GM21528 (cell line): ENCODE results near the gene EVA1C.
"Not testable (repeated sequence)": the region's sequence is repeated elsewhere in the genome, so short reads cannot be mapped to it uniquely, and the experiment has no call there.

Experiments used
- ATAC-seq: cut with Tn5 transposase; IDR thresholded peaks from one replicate; pipeline ENCODE4 v1.9.1; 2021; ENCODE audit warnings: mild to moderate bottlenecking, moderate library complexity; ENCODE audit not compliant: unreplicated experiment, low FRiP score

The EVA1C gene

DNA sequence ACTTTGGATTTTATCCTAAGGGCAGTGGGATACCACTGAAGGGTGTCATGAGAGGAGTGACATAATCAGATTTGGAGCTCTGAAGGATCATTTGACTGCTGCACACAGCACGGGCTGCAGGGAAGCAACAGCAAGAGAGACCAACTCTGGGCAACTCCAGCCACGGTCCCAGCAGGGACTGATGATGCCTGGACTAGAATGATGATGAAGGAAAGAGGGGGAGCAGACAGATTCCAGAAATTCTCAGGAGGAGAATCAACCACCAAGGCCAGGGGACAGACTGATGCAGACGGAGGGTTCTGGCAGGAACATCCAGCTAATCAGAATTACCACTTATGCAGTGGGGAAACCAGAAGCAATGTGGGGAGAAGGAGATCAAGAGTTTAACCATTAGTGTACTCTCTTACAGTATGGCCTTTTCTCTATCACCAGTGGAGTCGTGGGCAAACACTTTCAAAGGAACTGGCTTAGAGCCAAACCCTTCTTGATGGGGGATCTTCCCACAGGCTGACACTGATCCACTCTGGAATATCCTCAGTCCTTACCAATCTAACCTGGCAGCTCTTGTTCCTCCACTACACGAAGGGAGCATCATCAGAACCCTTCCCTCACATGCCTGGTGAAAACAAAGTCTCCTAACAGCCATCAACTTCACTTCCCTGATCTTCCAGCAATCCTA, 23.0 kb upstream of the EVA1C start:
- no peak for ATAC-seq

DNA sequence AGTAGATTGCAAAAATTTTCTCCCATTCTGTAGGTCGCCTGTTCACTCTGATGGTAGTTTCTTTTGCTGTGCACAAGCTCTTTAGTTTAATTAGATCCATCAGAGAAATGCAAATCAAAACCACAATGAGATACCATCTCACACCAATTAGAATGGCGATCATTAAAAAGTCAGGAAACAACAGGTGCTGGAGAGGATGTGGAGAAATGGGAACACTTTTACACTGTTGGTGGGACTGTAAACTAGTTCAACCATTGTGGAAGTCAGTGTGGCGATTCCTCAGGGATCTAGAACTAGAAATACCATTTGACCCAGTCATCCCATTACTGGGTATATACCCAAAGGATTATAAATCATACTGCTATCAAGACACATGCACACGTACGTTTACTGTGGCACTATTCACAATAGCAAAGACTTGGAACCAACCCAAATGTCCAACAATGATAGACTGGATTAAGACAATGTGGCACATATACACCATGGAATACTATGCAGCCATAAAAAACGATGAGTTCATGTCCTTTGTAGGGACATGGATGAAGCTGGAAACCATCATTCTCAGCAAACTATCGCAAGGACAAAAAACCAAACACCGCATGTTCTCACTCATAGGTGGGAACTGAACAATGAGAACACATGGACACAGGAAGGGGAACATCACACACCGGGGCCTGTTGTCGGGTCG, 21.8 kb upstream of the EVA1C start:
- ATAC-seq, result not testable (repeated sequence)

DNA sequence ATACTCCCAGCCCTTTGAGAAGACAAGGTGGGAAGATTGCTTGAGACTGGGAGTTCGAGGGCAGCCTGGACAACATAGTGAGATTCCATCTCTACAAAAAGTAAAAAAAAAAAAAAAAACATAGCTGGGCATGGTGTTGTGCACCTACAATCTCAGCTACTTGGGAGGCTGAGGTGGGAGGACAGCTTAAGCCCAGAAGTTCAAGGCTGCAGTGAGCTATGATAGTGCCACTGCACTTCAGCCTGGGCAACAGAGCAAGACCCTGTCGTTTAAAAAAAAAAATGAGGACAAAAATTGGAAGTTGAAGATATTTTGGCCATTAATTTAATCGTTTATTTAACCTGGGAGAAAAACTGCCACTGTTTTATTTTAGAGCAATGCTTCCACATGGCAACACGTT, 20.8 kb upstream of the EVA1C start:
- no peak for ATAC-seq

DNA sequence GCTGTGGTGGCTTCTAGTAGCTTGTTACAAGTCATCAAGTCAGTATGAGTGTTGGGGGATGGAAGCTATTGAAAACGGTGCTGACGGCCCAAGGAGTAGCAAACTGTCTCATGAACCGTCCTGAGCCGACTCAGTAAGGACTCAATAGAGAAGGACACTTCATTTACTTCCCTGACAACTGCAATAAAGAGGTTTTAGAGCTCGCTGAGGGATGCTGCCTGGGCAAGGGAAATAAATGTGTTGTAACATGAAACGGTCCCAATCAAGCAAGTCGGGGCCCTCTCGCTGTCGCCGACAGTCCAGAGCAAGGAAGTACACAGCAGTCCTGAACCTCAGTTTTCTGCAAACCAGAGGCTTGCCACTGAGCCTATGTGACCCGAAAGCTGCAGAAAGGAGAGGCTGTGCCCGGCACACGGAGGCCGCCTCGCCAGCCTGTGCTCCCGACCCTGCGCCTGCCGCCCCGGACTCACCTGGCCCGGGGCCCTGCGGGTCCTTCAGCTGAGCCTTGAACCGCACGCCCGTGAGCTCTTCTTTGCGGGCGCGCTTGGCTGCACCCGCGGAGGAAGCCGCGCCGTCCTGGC, 20.1 kb upstream of the EVA1C start:
- ATAC-seq, result peak; percentile 54

DNA sequence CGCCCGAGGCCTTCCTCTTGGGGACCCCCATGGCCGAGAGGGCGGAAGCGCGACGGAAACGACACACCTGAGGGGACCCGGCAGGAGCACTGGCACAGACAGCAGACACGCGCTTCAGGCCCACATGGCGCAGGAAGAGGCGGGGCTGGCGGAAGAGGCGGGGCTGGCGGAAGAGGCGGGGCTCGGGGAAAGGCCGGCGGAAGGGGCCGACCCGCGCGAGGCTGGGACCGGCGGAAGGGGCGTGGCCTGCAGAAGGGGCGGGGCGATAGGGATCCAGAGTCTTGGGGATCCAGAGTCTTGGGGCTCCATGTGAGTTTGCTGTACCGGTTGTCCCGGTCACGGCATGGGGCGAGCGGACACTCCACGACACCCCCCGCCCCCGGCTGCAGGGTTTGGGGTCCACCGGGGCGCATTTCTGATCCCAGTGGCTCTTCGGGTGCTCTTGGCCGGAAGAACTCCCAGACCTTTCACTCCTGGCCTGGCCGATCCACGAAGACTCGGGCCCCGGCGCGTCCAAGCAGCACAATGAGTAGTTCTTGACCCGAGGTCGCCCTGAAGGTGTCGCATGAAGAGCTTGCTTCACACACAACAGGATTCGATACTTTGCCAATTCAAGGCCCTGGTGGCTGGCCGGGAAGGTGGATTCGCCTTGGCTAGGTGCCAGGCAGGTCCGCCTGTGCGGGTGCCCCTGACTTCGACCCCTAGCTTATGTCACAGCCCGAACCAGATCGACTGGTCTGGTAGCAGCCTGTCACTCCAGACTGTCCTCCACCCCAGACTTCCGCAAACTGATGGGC, 19.4 kb upstream of the EVA1C start, which contains the start of gene URB1:
Gene URB1, minus strand, starts transcription at position 133 of the 797 bp plus-strand sequence. Its CDS starts 102 bp downstream, at position 31.
- peak; percentile 92 for ATAC-seq

DNA sequence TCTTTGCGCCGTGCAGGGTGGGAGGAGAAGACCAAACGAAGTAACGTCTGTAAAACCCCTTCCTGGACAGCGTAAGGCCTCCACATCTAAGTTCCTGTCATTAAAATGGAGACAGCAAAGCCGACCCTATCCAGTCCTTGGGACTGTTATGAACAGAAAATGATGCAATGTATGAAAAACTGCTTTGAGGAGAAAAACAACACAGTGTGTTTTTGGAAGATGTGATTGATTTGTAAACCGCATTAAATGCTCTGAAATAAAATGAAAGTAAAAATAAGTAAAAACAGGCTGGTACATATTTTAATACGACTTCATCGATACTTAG, 18.9 kb upstream of the EVA1C start:
- ATAC-seq, result no peak

DNA sequence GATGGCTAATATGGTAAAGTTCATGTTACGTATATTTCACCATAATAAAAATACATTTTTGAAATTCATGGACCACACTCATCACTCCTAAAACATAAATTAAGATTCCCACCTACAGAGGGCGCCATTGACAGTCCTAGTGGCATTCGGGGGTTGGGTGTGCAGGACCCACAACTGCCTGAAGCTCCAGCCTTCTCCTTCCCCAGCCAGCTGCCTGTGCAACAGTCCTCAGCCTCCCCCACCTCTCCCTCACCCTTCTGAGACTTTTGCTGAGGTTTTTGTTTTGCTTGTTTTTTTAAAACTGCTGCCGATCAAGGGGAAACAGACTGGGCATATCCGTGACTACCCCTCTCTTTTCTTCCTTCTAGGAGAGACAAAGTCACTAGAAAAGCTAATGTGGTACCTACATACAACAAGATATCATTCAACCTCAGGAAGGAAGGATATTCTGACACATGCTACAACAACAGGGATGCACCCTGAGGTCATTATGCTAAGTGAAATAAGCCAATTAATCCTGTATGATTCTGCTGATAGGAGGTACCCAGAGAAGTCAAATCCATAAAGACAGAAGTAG, 9.2 kb upstream of the EVA1C start:
- ATAC-seq, result no peak

DNA sequence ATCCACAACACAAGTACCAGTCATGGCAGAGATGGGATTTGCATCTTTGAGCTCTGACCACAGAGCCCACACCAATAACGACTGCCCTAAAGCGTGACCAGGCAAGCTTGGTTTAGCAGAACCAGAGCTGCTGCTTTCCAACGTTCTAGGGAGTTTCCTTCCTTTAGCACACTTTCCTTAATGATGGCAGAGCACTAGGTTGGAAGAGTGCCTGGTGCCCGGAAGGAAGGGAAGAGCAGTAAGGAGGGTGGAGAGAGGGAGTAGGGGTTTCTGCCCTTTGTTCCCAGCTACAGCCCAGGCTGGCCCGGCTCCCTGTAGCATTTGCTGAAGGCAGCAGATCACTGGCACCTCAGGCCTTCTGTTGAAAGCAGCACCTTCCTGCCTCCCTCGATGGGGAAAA, 6.1 kb upstream of the EVA1C start:
- ATAC-seq, result no peak

DNA sequence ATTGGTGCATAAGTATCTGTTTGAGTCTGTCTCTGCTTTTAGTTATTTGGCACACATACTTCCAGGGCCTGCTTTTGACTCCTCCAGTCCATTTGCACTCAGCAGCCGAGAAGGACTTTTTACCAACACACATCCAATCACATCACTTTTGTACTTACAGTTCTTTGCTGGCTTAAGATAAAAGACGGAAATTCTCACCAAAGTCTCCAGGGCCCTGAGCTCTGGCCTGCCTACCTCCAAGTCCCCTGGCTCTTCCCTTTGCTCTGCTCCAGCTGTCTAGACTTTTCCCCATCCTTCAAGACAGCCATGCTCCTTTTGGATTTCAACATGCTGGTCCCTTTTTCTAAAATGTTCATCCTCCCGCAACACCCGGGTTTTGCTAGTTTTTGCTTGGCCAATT, 2.2 kb upstream of the EVA1C start:
- ATAC-seq, result no peak

DNA sequence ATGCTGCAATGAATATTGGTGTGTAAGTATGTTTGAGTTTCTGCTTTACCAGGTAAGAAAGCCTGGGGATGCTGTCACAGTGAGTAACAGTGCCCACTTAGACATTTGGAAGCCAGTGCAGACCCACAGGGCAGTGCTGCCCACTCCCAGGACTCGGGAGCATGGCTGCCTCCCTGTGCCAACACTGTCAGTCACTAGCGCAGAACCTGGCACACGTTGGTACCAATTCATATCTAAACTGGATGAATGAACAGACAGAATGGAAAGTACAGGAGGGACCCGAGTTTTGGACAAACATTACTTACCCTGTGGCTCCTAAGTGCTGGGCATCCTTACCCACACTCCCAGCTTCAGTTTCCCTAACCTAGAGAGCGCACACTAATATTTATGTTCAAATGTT, 1.6 kb upstream of the EVA1C start:
- ATAC-seq, result no peak

DNA sequence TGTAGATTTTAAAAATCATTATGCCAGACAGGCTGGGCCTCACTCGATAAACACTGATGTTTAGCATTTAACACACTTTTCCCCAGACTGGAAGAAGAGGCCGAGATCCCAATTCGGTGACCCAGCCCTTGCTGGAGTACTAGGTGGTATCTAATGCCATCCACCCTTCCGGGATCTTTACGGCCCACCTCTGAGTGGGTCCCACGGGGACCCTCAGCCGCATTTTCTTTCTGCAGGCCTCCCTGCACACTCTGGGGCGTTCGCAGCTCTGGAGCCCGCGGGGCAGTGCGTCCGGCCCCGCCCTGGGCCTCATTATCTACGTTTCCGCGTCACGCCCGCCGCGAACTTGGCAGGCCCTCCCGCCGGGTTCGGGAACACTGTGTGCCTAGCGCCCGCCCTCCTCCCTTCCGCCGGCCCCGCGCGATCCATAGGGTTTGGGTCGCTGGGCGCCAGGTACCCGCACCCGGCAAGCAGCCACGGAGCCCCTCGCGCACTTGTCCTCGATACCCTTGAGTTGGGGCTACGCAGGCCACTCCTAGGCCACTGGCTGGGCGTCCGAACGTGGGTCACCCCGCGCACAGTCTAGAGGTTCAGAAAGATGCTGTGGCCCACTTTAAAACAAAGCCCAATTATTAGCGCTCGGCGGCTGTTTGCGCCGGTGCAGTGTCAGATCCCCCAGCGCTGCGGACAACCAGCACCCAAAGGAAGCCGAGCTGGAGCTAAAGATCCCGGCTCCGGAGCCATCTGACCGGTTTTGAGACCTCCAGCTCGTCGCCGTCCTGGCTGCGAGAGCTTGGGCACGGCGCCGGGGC, 950 bp upstream of the EVA1C start:
- ATAC-seq, result no peak

DNA sequence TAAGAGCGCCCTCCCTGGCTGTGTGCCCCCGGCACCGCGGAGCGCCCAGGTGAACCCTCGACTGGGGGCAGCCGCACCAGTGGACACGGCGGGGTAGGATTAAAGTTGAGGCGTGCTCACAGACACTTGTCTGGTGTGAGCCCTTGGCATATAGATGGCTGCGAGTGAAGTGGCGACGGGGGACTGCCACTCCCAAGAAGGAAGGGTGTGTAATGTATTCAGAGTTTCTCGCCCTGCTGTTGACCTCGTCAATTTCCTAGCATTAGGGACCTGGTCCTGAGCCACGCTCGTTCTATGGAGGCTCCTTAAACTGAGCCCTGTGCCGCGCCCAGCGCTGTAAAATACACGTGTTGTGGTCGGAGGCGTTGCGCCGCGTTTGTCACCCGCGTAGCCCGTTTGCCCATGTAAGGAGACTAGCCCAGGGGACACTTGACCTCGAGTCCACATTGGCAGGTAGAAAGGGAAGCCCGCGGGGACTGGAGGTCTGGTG, 554 bp downstream of the EVA1C start:
- ATAC-seq, result no peak

DNA sequence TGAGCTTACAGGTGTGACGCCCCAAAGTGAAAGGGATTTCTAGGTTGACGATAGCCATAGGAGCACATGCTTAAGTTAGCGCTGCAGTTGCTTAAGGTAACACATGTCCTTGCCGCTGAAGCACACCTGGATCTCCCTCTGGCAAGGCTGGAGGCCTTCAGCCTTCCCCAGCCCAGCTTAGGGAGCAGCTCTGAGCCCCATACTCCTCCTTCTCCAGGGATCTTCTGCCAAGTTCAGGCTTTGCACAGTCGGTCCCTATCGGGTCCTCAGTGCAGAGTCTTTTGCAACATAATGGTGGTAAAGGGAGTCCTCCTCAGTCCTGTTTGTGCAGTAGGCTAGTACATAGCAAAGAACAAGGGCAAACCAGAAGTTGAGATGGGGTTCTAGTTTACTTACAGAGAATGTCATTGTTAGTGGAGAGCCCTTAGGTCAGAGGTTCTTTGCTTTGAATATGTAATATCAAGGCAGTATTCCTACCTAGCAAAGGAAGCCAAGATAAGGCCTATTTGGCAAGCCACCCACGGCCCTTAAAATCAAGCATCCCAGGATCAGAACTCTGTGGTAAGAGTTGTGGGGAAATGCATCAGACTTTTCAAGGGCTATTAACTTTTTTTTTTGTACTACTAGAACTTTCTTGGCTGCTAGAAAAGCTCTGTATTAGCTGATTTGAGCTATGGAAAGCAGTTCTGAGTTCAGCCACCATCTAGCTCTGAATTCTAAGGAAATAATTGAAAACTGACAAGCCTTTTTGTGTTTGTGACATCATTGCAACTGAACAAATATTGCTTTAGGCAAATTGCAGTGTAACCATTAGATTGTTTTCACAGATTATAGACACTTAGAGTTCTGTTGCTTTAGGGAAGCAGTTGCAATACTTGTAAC, 1.4 kb downstream of the EVA1C start:
- ATAC-seq, result no peak

DNA sequence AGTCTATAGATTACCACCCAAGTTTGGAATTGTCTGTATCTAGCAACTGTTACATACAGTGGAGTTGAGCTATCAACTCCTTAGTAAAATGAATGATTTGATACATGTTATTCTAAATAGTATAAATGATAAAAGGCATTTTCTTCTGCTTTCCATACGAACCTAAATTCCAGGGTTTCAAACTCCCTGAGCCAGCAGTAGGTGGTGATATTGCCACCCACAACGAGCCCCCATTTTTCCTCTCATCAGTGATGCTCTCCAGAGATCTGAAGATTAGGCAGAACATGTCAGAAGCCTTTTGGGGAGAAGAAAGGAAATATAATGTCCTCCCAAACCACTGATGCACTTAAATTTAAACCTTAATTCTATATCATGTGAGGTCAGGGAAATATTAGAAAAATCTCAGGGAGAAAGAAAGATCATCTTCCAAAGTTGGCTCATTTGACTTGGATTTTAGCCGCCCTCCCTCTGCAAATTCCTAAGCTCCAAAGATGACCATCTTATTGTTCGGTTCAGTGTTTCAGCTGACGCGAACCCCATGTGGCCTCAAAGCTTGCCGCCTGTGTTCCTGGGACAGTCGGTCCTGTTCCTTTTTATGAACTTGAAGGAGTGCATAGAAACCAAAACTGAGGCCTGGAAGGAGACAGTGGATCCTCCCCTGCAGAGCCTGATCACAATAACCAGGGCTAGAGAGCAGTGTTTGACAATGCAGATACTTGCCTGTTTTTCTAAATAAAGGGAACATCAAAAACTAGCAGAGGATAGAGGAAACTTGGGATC, 2.3 kb downstream of the EVA1C start:
- no peak for ATAC-seq

DNA sequence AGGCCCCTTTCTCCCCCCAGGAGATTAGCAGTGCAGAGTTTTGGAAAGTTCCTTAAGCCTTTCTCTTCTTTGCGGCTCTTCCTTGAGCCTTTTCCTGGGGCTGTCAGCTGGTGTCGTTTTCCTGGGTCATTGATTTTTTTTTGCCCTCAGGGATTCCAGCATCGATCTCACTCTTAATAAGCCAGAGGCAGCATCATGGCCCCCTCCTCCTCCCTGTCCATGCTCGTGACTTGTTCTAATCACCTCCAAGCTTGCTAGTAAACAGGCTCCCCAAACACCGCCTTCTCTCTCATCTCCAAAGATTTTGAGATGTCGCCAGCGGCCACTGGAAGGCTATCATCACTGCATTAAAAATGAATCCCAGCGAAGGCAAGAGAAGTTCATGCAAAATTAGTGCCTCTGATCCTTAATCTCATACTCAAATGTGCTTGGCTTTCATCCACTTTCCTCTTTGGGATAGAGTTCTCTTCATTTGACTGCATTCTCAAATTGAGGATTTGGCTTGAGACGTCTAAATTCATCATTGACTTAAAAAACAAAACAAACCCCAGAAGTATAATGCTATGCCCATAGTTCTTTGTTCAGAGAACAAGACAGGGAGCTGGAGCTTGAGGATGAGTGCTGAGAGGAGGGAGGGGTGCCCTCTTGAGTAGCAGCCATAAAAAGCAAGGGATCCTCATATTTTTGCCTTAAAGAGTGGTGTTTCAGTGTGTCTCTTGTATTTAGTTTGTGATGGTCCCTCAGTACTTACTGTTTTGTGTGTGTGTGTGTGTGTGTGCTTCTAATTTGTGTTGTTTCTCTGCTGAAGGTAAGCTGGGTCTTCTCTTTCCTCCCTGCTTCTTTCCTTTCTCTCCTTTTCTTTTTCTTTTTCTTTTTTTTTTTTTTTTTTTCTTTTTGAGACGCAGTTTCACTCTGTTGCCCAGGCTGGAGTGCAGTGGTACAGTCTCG, 3.2 kb downstream of the EVA1C start:
- ATAC-seq, result no peak

DNA sequence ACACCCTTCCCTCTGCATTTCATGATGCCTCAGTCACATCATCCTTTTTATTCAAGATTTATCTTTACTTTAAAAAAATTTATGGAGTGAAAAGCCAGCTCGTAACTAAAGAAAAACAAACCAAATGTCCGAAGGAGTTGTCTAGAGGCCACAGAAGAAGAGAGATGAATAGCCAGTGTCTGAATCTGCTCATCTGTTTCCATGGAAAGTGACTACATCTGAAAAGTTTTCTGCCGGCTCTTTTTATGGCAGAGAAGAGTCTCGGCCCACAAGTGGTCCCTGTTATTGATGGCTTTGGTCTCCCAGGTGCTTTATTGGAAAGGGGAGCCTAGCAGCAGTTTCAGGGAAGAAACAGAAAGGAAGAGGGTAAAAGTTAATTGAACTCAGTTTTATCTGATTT, 5.6 kb downstream of the EVA1C start:
- ATAC-seq, result no peak

DNA sequence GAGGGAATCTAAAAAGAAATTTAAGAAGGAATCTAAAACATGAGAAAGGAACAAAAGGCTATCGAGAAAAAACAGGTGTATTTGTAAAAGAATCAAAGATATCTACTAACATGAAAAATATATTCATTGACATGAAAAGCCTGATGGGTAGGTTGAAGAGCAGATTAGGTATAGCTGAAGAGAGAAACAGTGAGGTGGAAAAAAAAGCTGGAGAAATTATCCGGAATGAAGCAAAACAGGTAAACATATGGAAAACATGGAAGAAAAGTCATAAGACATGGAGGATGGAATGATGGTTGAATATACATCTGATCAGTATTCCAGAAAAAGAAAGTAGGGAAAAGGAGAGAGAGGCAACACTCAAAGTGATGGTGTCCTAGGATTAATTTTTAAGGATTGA, 9.6 kb downstream of the EVA1C start:
- no peak for ATAC-seq
